ENCODE results near the gene CACHD1. TPM values are rescaled to one million over a fixed set of nuclear protein-coding genes. Genes with fewer than 3 reads are reported as not detected.

The CACHD1 gene
- total and polyA plus RNA-seq, 2 of the 8 experiments (the other 6 are each of a cell fraction or from before 2014, with no cell fraction given): 22.2 to 42.5 TPM

DNA sequence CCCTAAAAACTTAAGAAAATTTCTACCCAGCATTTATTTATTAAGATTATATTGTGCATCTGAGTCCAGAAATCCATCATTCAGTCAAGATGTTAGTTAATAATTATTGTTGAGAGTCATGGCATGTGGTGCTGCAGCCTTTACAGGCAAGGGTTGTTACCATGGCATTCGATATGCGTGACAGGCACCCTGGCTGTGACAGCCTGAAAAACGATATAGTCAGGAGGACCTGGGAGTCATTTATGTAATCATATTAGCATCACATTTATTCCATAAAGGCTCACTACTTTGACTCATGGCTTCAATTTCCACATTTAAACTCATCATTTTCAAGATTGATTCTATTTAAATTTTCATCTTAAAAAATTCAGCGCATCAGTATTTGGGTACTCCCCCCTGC is 68.0 kb downstream of the CACHD1 start (continued):
- TF ChIP-seq, protein P1, sequence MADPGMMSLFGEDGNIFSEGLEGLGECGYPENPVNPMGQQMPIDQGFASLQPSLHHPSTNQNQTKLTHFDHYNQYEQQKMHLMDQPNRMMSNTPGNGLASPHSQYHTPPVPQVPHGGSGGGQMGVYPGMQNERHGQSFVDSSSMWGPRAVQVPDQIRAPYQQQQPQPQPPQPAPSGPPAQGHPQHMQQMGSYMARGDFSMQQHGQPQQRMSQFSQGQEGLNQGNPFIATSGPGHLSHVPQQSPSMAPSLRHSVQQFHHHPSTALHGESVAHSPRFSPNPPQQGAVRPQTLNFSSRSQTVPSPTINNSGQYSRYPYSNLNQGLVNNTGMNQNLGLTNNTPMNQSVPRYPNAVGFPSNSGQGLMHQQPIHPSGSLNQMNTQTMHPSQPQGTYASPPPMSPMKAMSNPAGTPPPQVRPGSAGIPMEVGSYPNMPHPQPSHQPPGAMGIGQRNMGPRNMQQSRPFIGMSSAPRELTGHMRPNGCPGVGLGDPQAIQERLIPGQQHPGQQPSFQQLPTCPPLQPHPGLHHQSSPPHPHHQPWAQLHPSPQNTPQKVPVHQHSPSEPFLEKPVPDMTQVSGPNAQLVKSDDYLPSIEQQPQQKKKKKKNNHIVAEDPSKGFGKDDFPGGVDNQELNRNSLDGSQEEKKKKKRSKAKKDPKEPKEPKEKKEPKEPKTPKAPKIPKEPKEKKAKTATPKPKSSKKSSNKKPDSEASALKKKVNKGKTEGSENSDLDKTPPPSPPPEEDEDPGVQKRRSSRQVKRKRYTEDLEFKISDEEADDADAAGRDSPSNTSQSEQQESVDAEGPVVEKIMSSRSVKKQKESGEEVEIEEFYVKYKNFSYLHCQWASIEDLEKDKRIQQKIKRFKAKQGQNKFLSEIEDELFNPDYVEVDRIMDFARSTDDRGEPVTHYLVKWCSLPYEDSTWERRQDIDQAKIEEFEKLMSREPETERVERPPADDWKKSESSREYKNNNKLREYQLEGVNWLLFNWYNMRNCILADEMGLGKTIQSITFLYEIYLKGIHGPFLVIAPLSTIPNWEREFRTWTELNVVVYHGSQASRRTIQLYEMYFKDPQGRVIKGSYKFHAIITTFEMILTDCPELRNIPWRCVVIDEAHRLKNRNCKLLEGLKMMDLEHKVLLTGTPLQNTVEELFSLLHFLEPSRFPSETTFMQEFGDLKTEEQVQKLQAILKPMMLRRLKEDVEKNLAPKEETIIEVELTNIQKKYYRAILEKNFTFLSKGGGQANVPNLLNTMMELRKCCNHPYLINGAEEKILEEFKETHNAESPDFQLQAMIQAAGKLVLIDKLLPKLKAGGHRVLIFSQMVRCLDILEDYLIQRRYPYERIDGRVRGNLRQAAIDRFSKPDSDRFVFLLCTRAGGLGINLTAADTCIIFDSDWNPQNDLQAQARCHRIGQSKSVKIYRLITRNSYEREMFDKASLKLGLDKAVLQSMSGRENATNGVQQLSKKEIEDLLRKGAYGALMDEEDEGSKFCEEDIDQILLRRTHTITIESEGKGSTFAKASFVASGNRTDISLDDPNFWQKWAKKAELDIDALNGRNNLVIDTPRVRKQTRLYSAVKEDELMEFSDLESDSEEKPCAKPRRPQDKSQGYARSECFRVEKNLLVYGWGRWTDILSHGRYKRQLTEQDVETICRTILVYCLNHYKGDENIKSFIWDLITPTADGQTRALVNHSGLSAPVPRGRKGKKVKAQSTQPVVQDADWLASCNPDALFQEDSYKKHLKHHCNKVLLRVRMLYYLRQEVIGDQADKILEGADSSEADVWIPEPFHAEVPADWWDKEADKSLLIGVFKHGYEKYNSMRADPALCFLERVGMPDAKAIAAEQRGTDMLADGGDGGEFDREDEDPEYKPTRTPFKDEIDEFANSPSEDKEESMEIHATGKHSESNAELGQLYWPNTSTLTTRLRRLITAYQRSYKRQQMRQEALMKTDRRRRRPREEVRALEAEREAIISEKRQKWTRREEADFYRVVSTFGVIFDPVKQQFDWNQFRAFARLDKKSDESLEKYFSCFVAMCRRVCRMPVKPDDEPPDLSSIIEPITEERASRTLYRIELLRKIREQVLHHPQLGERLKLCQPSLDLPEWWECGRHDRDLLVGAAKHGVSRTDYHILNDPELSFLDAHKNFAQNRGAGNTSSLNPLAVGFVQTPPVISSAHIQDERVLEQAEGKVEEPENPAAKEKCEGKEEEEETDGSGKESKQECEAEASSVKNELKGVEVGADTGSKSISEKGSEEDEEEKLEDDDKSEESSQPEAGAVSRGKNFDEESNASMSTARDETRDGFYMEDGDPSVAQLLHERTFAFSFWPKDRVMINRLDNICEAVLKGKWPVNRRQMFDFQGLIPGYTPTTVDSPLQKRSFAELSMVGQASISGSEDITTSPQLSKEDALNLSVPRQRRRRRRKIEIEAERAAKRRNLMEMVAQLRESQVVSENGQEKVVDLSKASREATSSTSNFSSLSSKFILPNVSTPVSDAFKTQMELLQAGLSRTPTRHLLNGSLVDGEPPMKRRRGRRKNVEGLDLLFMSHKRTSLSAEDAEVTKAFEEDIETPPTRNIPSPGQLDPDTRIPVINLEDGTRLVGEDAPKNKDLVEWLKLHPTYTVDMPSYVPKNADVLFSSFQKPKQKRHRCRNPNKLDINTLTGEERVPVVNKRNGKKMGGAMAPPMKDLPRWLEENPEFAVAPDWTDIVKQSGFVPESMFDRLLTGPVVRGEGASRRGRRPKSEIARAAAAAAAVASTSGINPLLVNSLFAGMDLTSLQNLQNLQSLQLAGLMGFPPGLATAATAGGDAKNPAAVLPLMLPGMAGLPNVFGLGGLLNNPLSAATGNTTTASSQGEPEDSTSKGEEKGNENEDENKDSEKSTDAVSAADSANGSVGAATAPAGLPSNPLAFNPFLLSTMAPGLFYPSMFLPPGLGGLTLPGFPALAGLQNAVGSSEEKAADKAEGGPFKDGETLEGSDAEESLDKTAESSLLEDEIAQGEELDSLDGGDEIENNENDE (IDR thresholded peaks at IDR 0.05; ENCODE audit: insufficient replicate concordance, low read length): no peak
- TF ChIP-seq TAF1 (IDR thresholded peaks at IDR 0.05; ENCODE audit: low read depth, low read length) (no peak), CBX5 (IDR thresholded peaks at IDR 0.05; ENCODE audit: low read depth, low read length) (no peak), JUND (IDR thresholded peaks at IDR 0.05; ENCODE audit: low read length) (no peak), ZNF274 (IDR thresholded peaks at IDR 0.05; ENCODE audit: borderline replicate concordance, extremely low read depth, low read length) (no peak)

Measured in H1 (cell line).